NCI-H1048 (cell line): ENCODE measurements around the gene SYNDIG1.

Source experiments
- DNase-seq: peaks from one replicate; lab custom pipeline; 2025; lab: John Stamatoyannopoulos, UW

Gene SYNDIG1

GRCh38 chr20:24567508-24567907 lies 98.1 kb downstream of the SYNDIG1 start:
- no peak for DNase-seq

DNA sequence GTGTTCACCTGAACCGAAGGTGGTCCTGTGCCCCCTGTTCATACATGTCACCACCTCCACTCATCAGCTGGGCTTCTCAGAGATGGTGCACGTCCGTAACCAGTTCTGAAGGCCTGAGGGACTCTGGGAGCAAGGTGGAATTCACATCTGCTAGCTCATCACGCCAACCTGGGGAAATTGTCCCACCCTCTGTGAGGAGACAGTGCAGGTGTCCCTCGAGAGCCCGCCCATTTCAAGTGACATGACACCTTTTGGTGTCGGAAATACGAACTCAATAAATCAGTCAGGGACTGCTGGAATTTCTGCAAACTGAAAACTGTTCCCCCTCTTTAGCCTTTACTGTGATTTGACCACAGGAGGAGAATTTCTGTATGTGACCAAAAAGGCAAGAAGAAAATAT lies 99.4 kb downstream of the SYNDIG1 start:
- no peak for DNase-seq

DNA sequence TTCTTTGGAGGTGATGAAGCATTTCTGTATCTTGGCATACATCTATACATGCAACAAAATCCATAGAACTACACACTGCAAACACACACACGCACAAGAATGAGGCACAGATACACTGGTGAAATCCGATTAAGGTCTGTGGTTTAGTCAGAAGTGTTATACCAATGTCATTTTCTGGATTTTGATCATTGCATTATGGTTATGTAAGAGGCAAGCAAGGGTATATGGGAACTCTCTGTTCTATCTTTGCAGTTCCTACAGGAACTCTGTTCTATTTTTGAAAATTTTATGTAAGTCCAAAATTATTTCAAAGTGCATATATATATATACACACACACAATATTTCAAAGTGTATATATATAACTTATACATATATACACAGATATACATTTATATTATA lies 101.7 kb downstream of the SYNDIG1 start:
- no peak for DNase-seq

GRCh38 chr20:24572140-24572539 lies 102.7 kb downstream of the SYNDIG1 start:
- DNase-seq, result no peak

DNA sequence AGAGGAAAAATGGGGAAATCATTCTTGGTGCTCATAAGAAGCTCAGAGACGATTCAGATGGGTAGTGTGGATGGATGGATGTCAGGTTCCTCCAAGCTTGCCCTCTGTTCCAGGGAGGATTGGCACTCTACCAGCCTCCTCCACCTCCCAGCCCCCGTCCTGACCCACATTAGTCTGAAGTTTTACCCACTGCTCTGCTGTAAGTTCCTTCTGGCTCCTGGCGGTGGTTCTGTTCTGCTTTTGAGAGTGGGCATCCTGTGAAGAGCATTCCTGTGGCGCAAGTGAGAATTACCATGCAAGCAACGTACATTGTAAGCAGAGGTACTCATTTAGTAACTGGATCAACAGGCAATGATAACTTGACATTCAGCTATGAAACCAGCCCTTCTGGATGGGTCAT lies 103.4 kb downstream of the SYNDIG1 start:
- no peak for DNase-seq

- no peak for DNase-seq
These were observed 104.1 kb downstream of the SYNDIG1 start for GRCh38 chr20:24573557-24573956.

DNA sequence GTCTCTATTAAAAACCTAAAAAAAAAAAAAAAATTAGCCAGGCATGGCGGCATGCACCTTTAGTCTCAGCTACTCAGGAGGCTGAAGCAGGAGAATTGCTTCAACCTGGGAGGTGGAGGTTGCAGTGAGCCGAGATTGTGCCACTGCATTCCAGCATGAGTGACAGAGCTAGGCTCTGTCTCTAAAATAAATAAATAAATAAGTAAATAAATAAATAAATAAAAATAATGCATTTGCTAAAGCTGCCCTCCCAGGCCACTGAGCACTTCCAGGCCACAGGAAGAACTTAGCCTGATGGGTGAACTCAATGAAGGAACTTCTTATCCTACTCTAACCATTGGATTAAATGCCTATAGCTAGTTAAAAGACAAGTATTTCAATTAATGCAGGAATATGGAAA lies 104.9 kb downstream of the SYNDIG1 start:
- DNase-seq, result no peak

DNA sequence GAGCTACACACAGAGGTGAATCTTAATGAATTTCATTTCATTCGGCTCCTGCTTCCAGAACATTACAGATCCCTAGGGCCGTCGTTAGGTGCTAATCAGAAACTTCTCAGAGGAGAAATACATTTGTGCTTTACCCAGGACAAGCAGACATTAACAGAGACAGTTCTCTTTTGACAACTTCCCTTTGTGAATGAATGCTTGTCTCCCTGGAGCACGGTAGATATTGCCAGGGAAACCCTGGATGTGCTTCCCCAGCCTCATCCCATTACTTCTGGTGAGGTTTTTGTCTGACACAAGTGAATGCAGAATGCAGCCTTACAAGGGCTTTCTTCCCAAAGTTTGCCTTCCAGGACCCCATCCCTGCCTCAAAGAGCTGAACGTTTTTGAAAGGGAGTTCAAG lies 105.4 kb downstream of the SYNDIG1 start:
- DNase-seq, result no peak

- no peak for DNase-seq
These were observed 106.4 kb downstream of the SYNDIG1 start for GRCh38 chr20:24575811-24576210.

GRCh38 chr20:24576447-24576846 lies 107.0 kb downstream of the SYNDIG1 start:
- no peak for DNase-seq

GRCh38 chr20:24577271-24577909 lies 108.0 kb downstream of the SYNDIG1 start:
- DNase-seq, result no peak

GRCh38 chr20:24578567-24579415 lies 109.4 kb downstream of the SYNDIG1 start:
- DNase-seq, result no peak

DNA sequence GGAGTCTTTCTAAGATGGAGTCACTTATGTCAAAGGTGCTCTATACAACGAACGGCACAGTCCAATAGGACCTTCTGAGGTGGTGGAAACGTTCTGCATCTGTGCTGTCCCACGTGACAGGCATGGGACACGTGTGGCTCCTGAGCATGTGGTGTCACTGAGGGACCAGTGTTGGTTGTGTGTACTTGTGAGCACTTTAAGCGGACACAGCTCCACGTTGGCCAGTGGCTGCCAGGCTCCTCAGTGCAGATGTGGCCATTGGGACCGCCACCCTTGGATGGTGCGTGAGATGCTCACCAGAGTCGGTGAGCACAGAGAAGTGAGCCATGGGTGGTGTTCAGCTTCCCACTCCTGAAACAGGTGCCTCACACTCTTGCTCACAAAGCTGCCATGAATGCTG lies 110.0 kb downstream of the SYNDIG1 start:
- DNase-seq, result no peak

- no peak for DNase-seq
These were observed 110.6 kb downstream of the SYNDIG1 start for GRCh38 chr20:24580006-24580405.

DNA sequence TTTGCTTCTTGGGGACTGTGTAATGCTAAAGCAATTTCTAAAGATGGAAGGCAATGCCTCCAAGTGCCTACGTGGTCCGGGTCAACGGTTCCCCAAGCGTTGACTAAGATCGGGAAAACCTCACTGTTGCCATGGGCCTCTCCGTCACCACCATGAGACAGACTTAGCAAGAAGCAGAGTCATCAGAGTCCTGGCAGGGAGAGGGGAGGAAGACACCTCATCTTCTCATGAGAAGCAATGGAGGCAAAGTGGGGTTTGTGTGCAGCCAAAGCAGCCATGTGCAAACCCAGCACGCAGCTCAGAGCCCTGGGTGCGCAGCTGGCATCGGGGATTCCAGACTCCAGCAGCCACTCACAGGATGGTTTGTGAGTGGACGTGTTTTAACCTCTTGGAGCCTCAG lies 111.4 kb downstream of the SYNDIG1 start:
- DNase-seq, result no peak

GRCh38 chr20:24581443-24582170 lies 112.2 kb downstream of the SYNDIG1 start:
- no peak for DNase-seq

GRCh38 chr20:24582373-24583168 lies 113.1 kb downstream of the SYNDIG1 start:
- no peak for DNase-seq

GRCh38 chr20:24583169-24583792 lies 113.9 kb downstream of the SYNDIG1 start:
- no peak for DNase-seq

- DNase-seq, result no peak
These were observed 114.6 kb downstream of the SYNDIG1 start for GRCh38 chr20:24584078-24584477.

GRCh38 chr20:24584538-24585356 lies 115.3 kb downstream of the SYNDIG1 start:
- DNase-seq, result no peak
